ENCODE results near the gene TPX2. TPM values are rescaled to one million over a fixed set of nuclear protein-coding genes. Genes with fewer than 3 reads are reported as not detected.

TPX2 gene
- total and polyA plus RNA-seq, 2 donors (not counting 3 experiments of a cell fraction or from before 2014, with no cell fraction given): 24.8 to 114 TPM

GRCh38 chr20:31757254-31757653 is 18.2 kb downstream of the TPX2 start:
- Histone ChIP-seq H2AFZ (ENCODE audit: low read depth, low read length) (no peak overlapping the region), H3K79me2 (ENCODE audit: control insufficient read depth, insufficient read depth, low read length) (peaks cover 91% of the 10 kb centered on the region), H3K4me3 (replicated peaks in 1 of 3; ENCODE audit: insufficient read depth in 1 of 3, low read depth in 1 of 3, low read length in 3 of 3) (no peak overlapping the region), H3K9me1 (replicated peaks; ENCODE audit: control insufficient read depth, extremely low read depth, insufficient read depth, low read length) (no peaks in the 10 kb centered on the region), H3K4me2 (ENCODE audit: insufficient read depth, low read length) (no peak overlapping the region), H3K4me1 (ENCODE audit: control insufficient read depth, extremely low read depth, insufficient read depth, low read length) (no peaks in the 10 kb centered on the region), H3K36me3 (ENCODE audit: control insufficient read depth in 2 of 2, extremely low read depth in 1 of 2, insufficient read depth in 2 of 2, low read length in 2 of 2) (peaks cover 0 to 8% of the 10 kb centered on the region in 2 experiments), H3K9ac (replicated peaks; ENCODE audit: extremely low read depth, insufficient read depth, low read length) (no peak overlapping the region), H3K9me3 (replicated peaks; ENCODE audit: control insufficient read depth, insufficient read depth, low read length) (no peaks in the 10 kb centered on the region), H3K27me3 (ENCODE audit: control insufficient read depth in 2 of 2, insufficient read depth in 2 of 2, low read length in 2 of 2) (no peaks in the 10 kb centered on the region), H3K27ac (ENCODE audit: insufficient read depth, low read depth, low read length) (no peak overlapping the region), H4K20me1 (replicated peaks; ENCODE audit: control insufficient read depth, extremely low read depth, insufficient read depth, low read length) (peaks cover 3% of the 10 kb centered on the region)
- intact Hi-C loops (cut with micrococcal nuclease) (no loop called here), dilution Hi-C loops (cut with MboI; ENCODE audit: extremely low pct_ligation_motif_present, low sequenced_read_pairs) (no loop called here)
- CTCF ChIA-PET: no interaction called here
- FAIRE-seq (no peak), DNase-seq (ENCODE audit: low read depth, low spot score) (no peak)
- TF ChIP-seq POLR2A (IDR thresholded peaks at IDR 0.05; ENCODE audit: low read depth, low read length): no peak
- no peak for TF ChIP-seq EZH2 (IDR thresholded peaks at IDR 0.05; ENCODE audit: borderline replicate concordance, low read depth, low read length, severe bottlenecking)
- no peak for TF ChIP-seq MYC (IDR thresholded peaks at IDR 0.05; ENCODE audit: low read depth, low read length)
- no peak for TF ChIP-seq POLR2AphosphoS5 (IDR thresholded peaks at IDR 0.05; ENCODE audit: insufficient read depth, low read depth, low read length)
- BruUV-seq (replicated peaks): no TSS peak
- POLR2A ChIA-PET: no interaction called here

- no peaks in the 10 kb centered on the region for H3K9me3 ChIP-seq (replicated peaks; ENCODE audit: control insufficient read depth, insufficient read depth, low read length)
- FAIRE-seq (no peak), DNase-seq (ENCODE audit: low read depth, low spot score) (no peak)
- peaks cover 0 to 8% of the 10 kb centered on the region in 2 experiments for H3K36me3 ChIP-seq (ENCODE audit: control insufficient read depth in 2 of 2, extremely low read depth in 1 of 2, insufficient read depth in 2 of 2, low read length in 2 of 2)
- POLR2A ChIA-PET: no interaction called here
- no peak overlapping the region for H3K4me2 ChIP-seq (ENCODE audit: insufficient read depth, low read length)
- no peak for TF ChIP-seq POLR2A (IDR thresholded peaks at IDR 0.05; ENCODE audit: low read depth, low read length)
- TF ChIP-seq POLR2AphosphoS5 (IDR thresholded peaks at IDR 0.05; ENCODE audit: insufficient read depth, low read depth, low read length): no peak
- TF ChIP-seq GATA2 (IDR thresholded peaks at IDR 0.05; ENCODE audit: insufficient read depth, insufficient read length, low read depth, low read length): no peak
- TF ChIP-seq JUN (IDR thresholded peaks at IDR 0.05; ENCODE audit: borderline replicate concordance, insufficient read depth, insufficient read length, low read depth): no peak
- TF ChIP-seq MAX (IDR thresholded peaks at IDR 0.05; ENCODE audit: insufficient read depth, insufficient read length): no peak
- TF ChIP-seq, protein P1, sequence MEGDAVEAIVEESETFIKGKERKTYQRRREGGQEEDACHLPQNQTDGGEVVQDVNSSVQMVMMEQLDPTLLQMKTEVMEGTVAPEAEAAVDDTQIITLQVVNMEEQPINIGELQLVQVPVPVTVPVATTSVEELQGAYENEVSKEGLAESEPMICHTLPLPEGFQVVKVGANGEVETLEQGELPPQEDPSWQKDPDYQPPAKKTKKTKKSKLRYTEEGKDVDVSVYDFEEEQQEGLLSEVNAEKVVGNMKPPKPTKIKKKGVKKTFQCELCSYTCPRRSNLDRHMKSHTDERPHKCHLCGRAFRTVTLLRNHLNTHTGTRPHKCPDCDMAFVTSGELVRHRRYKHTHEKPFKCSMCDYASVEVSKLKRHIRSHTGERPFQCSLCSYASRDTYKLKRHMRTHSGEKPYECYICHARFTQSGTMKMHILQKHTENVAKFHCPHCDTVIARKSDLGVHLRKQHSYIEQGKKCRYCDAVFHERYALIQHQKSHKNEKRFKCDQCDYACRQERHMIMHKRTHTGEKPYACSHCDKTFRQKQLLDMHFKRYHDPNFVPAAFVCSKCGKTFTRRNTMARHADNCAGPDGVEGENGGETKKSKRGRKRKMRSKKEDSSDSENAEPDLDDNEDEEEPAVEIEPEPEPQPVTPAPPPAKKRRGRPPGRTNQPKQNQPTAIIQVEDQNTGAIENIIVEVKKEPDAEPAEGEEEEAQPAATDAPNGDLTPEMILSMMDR (IDR thresholded peaks at IDR 0.05; ENCODE audit: extremely low read depth in 1 of 2, insufficient read depth in 1 of 2, low read depth in 1 of 2, low read length in 2 of 2): no peak
- TF ChIP-seq MYC (IDR thresholded peaks at IDR 0.05; ENCODE audit: low read depth, low read length): no peak
- no peak for TF ChIP-seq FOS (IDR thresholded peaks at IDR 0.05; ENCODE audit: borderline replicate concordance, insufficient read depth, low read length)
- TF ChIP-seq EZH2 (IDR thresholded peaks at IDR 0.05; ENCODE audit: borderline replicate concordance, low read depth, low read length, severe bottlenecking): no peak
- H2AFZ ChIP-seq (ENCODE audit: low read depth, low read length): no peak overlapping the region
- no peaks in the 10 kb centered on the region for H3K4me1 ChIP-seq (ENCODE audit: control insufficient read depth, extremely low read depth, insufficient read depth, low read length)
- H3K27ac ChIP-seq (ENCODE audit: insufficient read depth, low read depth, low read length): no peak overlapping the region
- peaks cover 91% of the 10 kb centered on the region for H3K79me2 ChIP-seq (ENCODE audit: control insufficient read depth, insufficient read depth, low read length)
- CTCF ChIA-PET: interaction anchor here (1.0 to 1.3 kb wide), 3 partner anchors 10 to 124 kb away, joined by 3 to 5 read pairs (median 3); no protein-coding TSS in a partner anchor
- no peak overlapping the region for H3K4me3 ChIP-seq (replicated peaks in 1 of 3; ENCODE audit: insufficient read depth in 1 of 3, low read depth in 1 of 3, low read length in 3 of 3)
- H3K27me3 ChIP-seq (ENCODE audit: control insufficient read depth in 2 of 2, insufficient read depth in 2 of 2, low read length in 2 of 2): no peaks in the 10 kb centered on the region
- BruUV-seq (replicated peaks): no TSS peak
- dilution Hi-C loops (cut with MboI; ENCODE audit: extremely low pct_ligation_motif_present, low sequenced_read_pairs): no loop called here
- intact Hi-C loops (cut with micrococcal nuclease): no loop called here
- no peaks in the 10 kb centered on the region for H3K9me1 ChIP-seq (replicated peaks; ENCODE audit: control insufficient read depth, extremely low read depth, insufficient read depth, low read length)
- no peak overlapping the region for H3K9ac ChIP-seq (replicated peaks; ENCODE audit: extremely low read depth, insufficient read depth, low read length)
- H4K20me1 ChIP-seq (replicated peaks; ENCODE audit: control insufficient read depth, extremely low read depth, insufficient read depth, low read length): peaks cover 3% of the 10 kb centered on the region
Measured at GRCh38 chr20:31758521-31758920, 19.4 kb downstream of the TPX2 start.

All from endothelial cell of umbilical vein (primary cell).